ENCODE results near the gene EVI5L. TPM values are rescaled to one million over a fixed set of nuclear protein-coding genes. Genes with fewer than 3 reads are reported as not detected.

The EVI5L gene
- total RNA-seq, 4 donors from 2014 or later = 14.4 to 30.3 (median 17.7) TPM

GRCh38 chr19:7844405-7844804 is 14.4 kb downstream of the EVI5L start:
- TF ChIP-seq POLR2A (IDR thresholded peaks at IDR 0.05) = no peak
- TF ChIP-seq, protein P1, sequence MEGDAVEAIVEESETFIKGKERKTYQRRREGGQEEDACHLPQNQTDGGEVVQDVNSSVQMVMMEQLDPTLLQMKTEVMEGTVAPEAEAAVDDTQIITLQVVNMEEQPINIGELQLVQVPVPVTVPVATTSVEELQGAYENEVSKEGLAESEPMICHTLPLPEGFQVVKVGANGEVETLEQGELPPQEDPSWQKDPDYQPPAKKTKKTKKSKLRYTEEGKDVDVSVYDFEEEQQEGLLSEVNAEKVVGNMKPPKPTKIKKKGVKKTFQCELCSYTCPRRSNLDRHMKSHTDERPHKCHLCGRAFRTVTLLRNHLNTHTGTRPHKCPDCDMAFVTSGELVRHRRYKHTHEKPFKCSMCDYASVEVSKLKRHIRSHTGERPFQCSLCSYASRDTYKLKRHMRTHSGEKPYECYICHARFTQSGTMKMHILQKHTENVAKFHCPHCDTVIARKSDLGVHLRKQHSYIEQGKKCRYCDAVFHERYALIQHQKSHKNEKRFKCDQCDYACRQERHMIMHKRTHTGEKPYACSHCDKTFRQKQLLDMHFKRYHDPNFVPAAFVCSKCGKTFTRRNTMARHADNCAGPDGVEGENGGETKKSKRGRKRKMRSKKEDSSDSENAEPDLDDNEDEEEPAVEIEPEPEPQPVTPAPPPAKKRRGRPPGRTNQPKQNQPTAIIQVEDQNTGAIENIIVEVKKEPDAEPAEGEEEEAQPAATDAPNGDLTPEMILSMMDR (IDR thresholded peaks at IDR 0.05) = no peak
- no peaks in the 10 kb centered on the region for H3K4me1 ChIP-seq
- no peak overlapping the region for H3K27ac ChIP-seq
- no peaks in the 10 kb centered on the region for H3K9me3 ChIP-seq
- no peak overlapping the region for H3K4me3 ChIP-seq
- no peak for DNase-seq (ENCODE audit: low spot score in 2 of 2)
- WGBS, 2 donors = 72 to 73% methylated on average over 5 of the region's 5 CpGs
- peaks cover 0 to 19% (median 0%) of the 10 kb centered on the region in 3 donors for H3K36me3 ChIP-seq
- H3K27me3 ChIP-seq = no peaks in the 10 kb centered on the region

DNA sequence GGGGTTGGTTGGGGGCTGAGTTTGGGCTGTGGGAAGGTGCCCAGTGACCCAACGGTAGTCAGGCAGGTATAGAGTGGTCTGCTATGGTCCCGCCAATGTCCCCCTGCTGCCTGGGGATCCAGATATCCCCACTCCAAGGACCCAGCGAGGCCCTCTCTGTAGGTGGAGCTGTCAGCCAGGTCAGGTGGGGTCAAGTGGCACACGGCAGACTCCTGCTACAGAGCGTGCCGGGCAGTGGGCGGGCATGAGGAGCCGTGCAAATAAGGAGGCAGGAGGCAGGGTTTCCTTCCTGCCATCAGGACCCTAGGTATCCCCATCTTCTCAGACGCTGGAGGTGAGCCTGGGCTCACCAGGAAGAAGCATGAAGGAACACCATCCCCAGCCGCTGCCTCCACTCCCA is 14.9 kb downstream of the EVI5L start:
- no peak overlapping the region for H3K4me3 ChIP-seq
- no peak for DNase-seq (ENCODE audit: low spot score in 2 of 2)

GRCh38 chr19:7845390-7846154 is 15.6 kb downstream of the EVI5L start:
- WGBS, 2 donors = 90 to 94% methylated on average over 9 to 20 of the region's 20 CpGs
- no peaks in the 10 kb centered on the region for H3K9me3 ChIP-seq
- H3K4me1 ChIP-seq = no peaks in the 10 kb centered on the region
- DNase-seq (ENCODE audit: low spot score in 2 of 2) = no peak
- H3K36me3 ChIP-seq = peaks cover 0 to 31% (median 0%) of the 10 kb centered on the region in 3 donors
- H3K4me3 ChIP-seq = no peak overlapping the region
- no peak overlapping the region for H3K27ac ChIP-seq
- no peaks in the 10 kb centered on the region for H3K27me3 ChIP-seq
- TF ChIP-seq, protein P1 (IDR thresholded peaks at IDR 0.05) = no peak
- TF ChIP-seq POLR2A (IDR thresholded peaks at IDR 0.05) = no peak
- no peak for TF ChIP-seq EP300 (IDR thresholded peaks at IDR 0.05)

More for the DNA sequence above, 14.9 kb downstream of the EVI5L start:
- Histone ChIP-seq H3K27ac (no peak overlapping the region), H3K36me3 (peaks cover 0 to 25% (median 0%) of the 10 kb centered on the region in 3 donors), H3K9me3 (no peaks in the 10 kb centered on the region), H3K4me1 (no peaks in the 10 kb centered on the region), H3K27me3 (no peaks in the 10 kb centered on the region)
- WGBS, 2 donors = 72 to 78% methylated on average over 10 of the region's 10 CpGs
- TF ChIP-seq POLR2A (IDR thresholded peaks at IDR 0.05) (no peak), EP300 (IDR thresholded peaks at IDR 0.05) (no peak)
- TF ChIP-seq, protein P1 (IDR thresholded peaks at IDR 0.05) = no peak

DNA sequence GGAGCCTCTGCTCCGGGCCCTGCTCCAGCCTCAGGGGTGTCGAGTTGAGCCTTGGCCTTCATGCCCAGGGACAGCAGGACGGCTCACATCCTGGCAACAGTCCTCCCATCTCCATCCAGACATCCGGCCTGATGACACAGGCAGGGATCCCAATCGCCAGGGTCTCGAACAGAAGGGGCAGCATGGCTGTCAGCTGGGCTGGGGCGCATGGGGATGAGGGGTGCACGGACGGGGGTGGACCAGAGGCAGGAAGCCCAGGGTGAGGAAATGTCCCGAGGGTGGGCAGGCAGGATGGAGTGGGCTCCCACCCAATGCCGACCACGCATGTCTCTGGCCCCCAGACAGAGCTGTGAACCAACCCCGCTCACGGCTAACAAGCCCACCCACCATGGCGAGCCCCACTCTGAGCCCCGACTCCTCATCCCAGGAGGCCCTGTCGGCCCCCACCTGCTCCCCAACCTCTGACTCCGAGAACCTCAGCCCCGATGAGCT is 16.2 kb downstream of the EVI5L start:
- WGBS, 2 donors = 80 to 90% methylated on average over 10 to 19 of the region's 19 CpGs
- no peak for TF ChIP-seq EP300 (IDR thresholded peaks at IDR 0.05)
- TF ChIP-seq, protein P1 (IDR thresholded peaks at IDR 0.05) = no peak
- TF ChIP-seq POLR2A (IDR thresholded peaks at IDR 0.05) = no peak
- no peak for DNase-seq (ENCODE audit: low spot score in 2 of 2)

GRCh38 chr19:7847664-7848063 is 17.6 kb downstream of the EVI5L start:
- DNase-seq (ENCODE audit: low spot score in 2 of 2) = no peak
- 91 to 92% methylated on average over 23 of the region's 23 CpGs for WGBS, 2 donors
- no peak for TF ChIP-seq EP300 (IDR thresholded peaks at IDR 0.05)
- TF ChIP-seq POLR2A (IDR thresholded peaks at IDR 0.05) = no peak
- TF ChIP-seq, protein P1 (IDR thresholded peaks at IDR 0.05) = no peak
- Histone ChIP-seq H3K27ac (no peak overlapping the region), H3K36me3 (peaks cover 0 to 42% (median 0%) of the 10 kb centered on the region in 3 donors), H3K4me3 (no peak overlapping the region), H3K27me3 (no peaks in the 10 kb centered on the region), H3K4me1 (no peaks in the 10 kb centered on the region), H3K9me3 (no peaks in the 10 kb centered on the region)

More for the DNA sequence above, 16.2 kb downstream of the EVI5L start:
- Histone ChIP-seq H3K4me3 (no peak overlapping the region), H3K27ac (no peak overlapping the region), H3K36me3 (peaks cover 0 to 37% (median 0%) of the 10 kb centered on the region in 3 donors), H3K4me1 (no peaks in the 10 kb centered on the region), H3K9me3 (no peaks in the 10 kb centered on the region), H3K27me3 (no peaks in the 10 kb centered on the region)

Data from tibial nerve (tissue), 4 donors.